GM19455 (cell line): Measurements from ENCODE around the gene WWP2.

Experiments
- ATAC-seq: cut with Tn5 transposase; IDR thresholded peaks from one replicate; pipeline ENCODE4 v1.9.1; 2021; ENCODE audit not compliant: unreplicated experiment

WWP2 gene

DNA sequence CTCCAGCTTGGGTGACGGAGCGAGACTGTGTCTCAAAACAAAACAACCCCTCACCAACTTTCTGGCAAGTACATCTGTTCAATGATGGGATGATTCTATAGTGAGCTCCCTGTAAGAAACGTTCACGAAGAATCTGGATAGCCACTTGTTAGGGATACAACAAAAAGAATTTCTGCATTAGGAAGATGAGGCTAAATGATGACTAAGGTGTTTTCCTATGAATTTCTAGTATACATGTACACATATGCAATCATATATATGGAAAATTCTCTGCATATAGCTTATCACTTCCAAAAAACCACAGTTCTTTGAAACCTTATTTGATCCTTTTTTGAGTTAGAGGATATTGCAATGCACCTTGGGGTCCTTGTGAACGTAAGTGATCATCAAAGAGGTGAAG, 124.6 kb downstream of the WWP2 start:
- no peak for ATAC-seq

GRCh38 chr16:69888005-69888590, 126.0 kb downstream of the WWP2 start:
- no peak for ATAC-seq

GRCh38 chr16:69889295-69889964, 127.3 kb downstream of the WWP2 start:
- no peak for ATAC-seq

DNA sequence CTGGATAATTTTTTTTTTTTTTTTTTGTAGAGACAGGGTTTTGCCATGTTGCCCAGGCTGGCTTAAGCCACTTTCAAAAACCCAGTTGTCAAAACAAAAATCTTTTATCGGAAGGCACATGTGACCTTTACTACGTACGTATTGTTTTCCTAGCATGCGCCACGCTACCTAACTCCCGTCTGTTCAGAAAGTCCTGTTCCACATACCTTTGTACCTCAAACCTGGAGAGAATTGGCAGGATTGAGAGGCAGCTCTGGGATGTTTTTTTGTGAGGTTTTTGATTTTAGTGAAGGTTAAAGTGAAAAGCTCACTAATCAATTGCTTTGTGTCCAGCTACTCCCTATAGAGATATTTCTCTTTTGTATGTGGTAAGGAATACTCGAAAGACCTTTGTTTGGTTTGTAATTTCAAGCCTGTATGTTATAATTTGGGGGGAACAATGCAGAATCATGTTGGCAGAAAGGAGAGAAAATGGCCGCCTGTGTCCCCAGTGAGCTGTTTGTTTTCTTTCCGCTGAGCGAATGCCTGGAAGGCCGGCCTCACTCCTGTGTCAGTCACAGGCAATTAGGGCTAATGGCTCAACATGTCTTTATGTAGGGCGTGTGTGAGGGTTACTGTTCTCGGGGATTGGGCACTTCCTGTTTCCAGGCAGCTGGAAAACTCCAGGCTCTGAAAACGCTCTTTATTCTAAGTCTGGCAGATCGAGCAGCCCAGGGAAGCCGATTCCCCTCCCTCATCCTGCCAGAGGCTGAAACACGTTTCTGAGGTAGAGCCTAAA, 128.2 kb downstream of the WWP2 start:
- no peak for ATAC-seq

DNA sequence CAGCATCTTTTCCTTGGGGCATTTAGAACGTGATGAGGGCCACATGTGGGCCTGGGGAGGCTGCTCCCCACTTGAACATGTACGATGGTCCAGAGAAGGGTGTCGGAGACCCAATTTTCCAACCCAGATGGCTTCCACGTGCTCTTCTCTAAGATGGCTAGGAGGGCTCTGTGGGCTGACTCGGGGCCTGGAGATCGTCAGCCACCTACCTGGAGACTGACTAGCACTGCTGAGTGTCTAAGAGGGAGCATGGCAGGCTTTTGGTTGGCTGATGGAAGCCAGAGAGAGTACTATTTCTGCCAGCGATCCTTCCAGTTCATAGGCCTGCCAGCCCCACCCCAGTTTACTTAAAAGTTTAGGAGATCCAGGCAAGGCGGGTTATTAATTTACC, 128.8 kb downstream of the WWP2 start:
- no peak for ATAC-seq

GRCh38 chr16:69892378-69892777, 130.2 kb downstream of the WWP2 start:
- ATAC-seq, result no peak

- ATAC-seq, result no peak
Observed at GRCh38 chr16:69893106-69893505, 131.0 kb downstream of the WWP2 start.

DNA sequence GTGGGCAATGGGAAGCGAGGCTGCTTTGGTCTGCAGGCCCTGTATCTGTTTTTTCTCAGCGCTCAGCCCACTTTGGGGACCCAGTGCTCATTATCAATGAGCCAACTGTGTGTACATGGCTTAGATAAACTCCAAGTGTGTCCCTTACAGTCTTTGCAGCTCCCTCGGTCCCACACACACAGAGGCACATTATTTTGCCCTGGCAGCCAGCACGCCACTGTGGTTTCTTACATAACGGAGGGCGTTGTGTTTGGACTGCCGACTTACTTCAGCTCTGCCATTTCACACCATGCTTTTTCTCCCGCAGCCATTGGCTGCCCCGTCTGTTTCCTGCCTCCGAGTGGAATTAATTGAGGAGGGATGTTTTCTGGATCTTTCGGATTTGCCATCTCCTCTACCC, 132.5 kb downstream of the WWP2 start:
- ATAC-seq, result no peak

- no peak for ATAC-seq
Observed at GRCh38 chr16:69903865-69904415, 141.8 kb downstream of the WWP2 start.

DNA sequence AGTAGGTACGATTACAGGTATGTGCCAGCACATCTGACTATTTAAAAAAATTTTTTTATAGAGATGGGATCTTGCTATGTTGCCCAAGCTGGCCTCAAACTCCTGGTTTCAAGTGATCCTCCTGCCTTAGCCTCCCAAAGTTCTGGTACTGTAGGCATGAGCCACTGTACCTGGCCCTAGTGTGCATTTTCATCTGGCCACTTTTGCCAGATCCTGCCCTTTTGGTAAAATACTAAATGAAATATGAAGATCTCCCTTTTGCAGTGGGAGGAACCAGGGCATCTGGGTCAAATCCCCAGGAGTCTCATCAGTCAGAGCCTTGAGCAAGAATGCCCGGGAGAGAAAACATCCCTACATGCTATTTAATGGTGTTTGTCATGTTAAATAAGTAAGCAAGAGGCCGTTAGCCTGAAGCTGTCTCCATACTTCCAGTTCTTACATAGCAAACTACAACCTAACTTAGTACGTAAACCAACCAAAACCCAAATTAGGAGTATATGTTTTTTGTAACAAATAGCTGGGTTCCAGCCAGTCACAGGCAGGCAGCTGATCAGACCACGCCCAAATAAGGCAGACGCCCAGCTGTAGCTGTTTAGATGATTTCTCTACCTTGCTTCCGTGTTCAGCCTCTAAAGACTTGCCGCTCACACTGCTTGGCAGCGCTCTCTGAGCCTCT, 142.5 kb downstream of the WWP2 start:
- no peak for ATAC-seq

DNA sequence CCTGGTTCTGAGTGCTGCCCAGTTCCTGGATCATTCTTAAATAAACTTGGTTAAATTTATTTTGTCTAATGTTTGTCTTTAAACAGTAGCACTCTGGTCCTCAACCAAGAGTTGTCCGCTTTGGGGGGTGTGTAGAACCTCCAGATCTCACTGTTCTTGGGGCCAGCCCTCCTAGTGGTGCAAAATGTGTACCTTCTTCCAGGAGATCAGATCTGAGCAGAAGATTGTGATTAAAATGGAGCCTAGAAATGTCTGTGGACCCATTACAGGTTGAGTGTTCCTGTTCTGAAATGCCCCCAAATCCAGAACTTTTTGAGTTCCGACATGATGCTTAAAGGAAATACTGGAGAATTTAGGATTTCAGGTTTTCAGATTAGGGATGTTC, 143.0 kb downstream of the WWP2 start:
- no peak for ATAC-seq

DNA sequence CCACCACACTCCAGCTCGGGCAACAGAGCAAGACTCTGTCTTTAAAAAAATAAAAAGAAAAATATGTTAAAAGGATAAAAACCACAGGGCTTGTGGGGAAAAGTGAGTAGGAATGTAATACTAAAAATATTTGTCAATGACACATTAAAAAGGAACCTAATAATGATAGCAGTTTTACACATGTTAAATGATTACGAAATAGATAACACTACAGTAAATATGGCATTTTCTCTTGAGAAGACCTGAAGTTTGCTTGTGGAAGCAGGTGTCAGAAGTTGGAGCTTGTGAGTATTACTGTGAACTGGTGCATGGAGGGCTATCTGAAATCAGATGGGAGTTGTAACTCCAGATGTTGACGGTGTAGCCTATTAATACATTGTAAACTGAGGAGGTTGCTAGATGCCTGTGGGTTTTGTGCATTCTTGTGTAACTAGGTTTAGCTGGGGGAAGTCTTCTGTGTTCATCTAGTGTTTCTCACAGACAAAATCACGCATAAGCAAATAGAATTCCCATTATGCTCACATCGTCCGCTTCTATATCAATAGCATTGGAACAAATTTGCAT, 144.8 kb downstream of the WWP2 start:
- no peak for ATAC-seq

DNA sequence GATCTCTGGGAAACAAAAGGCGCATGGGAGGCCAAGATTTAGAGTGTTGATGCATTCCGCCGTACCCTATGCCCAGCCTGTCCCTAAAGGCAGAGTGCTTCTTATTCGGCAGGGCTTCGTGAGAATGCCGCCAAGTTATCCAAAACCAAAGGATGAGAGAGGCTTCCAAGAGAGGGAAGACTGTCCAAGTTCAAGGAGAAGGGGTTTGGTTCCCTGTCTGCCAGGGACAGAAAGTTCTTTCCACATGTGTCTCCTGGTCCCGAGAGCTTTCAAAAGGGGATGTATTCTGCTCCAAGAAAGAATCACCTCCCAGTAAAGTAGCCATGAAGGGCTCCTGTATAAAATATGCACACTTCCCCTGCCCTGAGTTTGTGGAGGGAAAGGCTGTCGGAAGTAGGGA, 146.9 kb downstream of the WWP2 start:
- ATAC-seq, result no peak

GRCh38 chr16:69909760-69910159, 147.6 kb downstream of the WWP2 start:
- no peak for ATAC-seq

DNA sequence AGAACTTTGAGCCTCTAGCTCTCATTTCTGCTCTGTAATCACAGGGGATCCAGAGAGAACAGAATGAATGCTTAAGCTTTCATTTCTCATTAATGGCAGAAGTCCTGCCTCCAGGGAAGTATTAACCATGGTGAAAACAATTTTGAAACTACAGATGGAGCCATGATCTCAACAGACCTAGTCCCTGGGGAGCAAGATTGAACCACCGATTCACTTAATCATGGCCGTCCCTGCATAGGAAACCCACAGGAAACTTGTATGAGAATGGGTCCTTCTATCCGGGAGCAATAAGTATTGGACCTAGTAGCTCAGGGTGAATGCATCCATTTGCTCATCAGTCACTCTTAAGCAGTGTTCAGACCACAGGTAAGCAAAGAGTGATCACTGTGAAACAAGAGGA, 148.8 kb downstream of the WWP2 start:
- no peak for ATAC-seq

- ATAC-seq, result no peak
Observed at GRCh38 chr16:69916462-69916861, 154.3 kb downstream of the WWP2 start.

DNA sequence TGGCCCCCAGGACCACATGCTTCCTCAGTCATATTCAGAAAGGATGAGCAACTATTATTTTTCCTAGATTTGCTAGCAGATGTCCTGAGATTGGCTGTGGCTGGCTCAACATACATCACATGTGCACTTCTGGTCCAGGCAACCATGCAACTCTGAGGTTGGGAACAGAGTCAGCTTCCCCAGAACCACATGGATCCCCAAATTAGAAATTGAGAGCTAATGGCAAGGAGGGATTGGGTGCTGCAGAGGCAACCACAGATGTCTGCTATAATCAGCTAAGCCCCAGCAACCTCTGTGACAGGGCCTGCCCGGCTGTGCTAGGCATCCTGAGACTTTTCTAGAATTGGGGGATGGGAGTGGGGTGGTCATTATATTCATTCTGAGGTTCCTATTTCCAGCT, 155.2 kb downstream of the WWP2 start:
- no peak for ATAC-seq

- no peak for ATAC-seq
Observed at GRCh38 chr16:69917739-69918138, 155.6 kb downstream of the WWP2 start.

- ATAC-seq, result no peak
Observed at GRCh38 chr16:69918241-69918640, 156.1 kb downstream of the WWP2 start.

- no peak for ATAC-seq
Observed at GRCh38 chr16:69921127-69921526, 159.0 kb downstream of the WWP2 start.

DNA sequence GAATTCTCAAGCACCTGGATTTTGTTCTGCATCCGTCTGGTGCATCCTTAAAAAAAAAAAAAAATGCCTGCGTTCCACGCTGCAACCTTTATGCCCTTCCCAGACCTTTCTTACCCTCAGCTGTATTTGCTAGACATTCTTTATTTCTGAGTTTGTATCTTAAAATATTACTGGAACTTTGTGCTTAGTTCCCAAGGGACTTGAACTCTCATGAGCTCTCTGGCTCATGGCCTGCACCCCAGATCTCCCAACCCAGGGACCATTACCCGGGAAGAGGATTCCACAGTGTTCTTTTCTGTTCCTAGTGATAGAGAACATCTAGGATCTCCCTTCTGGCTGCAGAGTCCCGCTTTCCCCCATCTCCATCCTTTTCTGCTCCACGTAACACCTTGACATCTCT, 160.1 kb downstream of the WWP2 start:
- no peak for ATAC-seq
